Measurements from ENCODE around the gene PDE4D.

The PDE4D gene

GRCh38 chr5:59437176-59437575 lies 456.4 kb downstream of the PDE4D start:
- H3K27ac ChIP-seq, result no peak overlapping the region
- TF ChIP-seq CTCF (IDR thresholded peaks at IDR 0.05), result no peak
- no peak for TF ChIP-seq ZFX (IDR thresholded peaks at IDR 0.05; ENCODE audit: borderline replicate concordance)

- no peak for TF ChIP-seq ZFX (IDR thresholded peaks at IDR 0.05; ENCODE audit: borderline replicate concordance)
- TF ChIP-seq CTCF (IDR thresholded peaks at IDR 0.05), result no peak
- no peak overlapping the region for H3K27ac ChIP-seq
These were observed 457.0 kb downstream of the PDE4D start for GRCh38 chr5:59436364-59437148.

DNA sequence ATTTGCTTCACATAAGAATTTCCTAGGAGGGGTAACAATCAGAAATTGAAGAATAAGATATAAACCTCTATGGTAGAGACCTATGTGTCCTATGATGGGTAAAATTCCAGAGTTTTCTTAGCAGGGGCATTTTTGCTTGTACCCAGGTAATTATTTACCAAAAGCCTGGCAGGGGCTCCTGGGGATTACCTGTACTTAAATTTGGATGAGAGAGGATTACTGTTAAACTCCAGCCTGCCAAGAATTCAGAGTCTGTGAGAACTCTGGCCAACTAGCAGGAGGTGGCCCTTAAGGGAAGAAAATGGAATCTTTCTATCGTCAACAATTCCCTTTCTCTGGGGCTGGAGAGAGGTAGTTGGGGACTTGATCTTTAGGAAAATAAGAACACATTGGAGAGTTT lies 460.4 kb downstream of the PDE4D start:
- TF ChIP-seq ZFX (IDR thresholded peaks at IDR 0.05; ENCODE audit: borderline replicate concordance) (no peak), CTCF (IDR thresholded peaks at IDR 0.05) (no peak)
- H3K27ac ChIP-seq, result no peak overlapping the region

GRCh38 chr5:59430066-59430685 lies 463.4 kb downstream of the PDE4D start:
- H3K27ac ChIP-seq, result no peak overlapping the region

DNA sequence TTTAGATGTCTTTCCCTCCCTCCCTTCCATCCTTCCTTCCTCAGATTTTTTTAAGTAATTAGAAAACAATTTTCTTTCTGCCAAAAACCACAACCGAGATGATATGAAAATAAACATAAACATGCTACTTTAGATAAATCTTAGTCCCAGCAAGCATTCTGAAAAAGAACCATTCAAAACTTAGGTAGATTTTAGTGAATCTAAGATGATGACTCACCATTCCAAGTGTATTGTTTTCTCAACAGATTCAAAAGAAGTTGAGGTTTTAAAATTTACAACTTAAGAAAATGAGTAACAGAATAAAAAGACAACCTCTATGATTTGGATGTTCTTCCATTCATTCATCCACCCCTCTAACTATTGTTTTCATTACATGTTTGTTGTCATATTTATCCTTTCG lies 465.1 kb downstream of the PDE4D start:
- H3K27ac ChIP-seq, result no peak overlapping the region
- TF ChIP-seq ZFX (IDR thresholded peaks at IDR 0.05; ENCODE audit: borderline replicate concordance) (no peak), CTCF (IDR thresholded peaks at IDR 0.05) (no peak)

More at GRCh38 chr5:59430066-59430685, 463.4 kb downstream of the PDE4D start:
- TF ChIP-seq ZFX (IDR thresholded peaks at IDR 0.05; ENCODE audit: borderline replicate concordance), result no peak
- no peak for TF ChIP-seq CTCF (IDR thresholded peaks at IDR 0.05)

GRCh38 chr5:59424515-59424914 lies 469.0 kb downstream of the PDE4D start:
- no peak overlapping the region for H3K27ac ChIP-seq
- no peak for TF ChIP-seq CTCF (IDR thresholded peaks at IDR 0.05)
- TF ChIP-seq ZFX (IDR thresholded peaks at IDR 0.05; ENCODE audit: borderline replicate concordance), result no peak

GRCh38 chr5:59423021-59423420 lies 470.5 kb downstream of the PDE4D start:
- no peak overlapping the region for H3K27ac ChIP-seq
- TF ChIP-seq CTCF (IDR thresholded peaks at IDR 0.05), result no peak
- no peak for TF ChIP-seq ZFX (IDR thresholded peaks at IDR 0.05; ENCODE audit: borderline replicate concordance)

Measured in 22Rv1 (cell line).